Spleen (tissue), 7 donors: ENCODE results near the gene MACROD2.

Experiments
- CTCF ChIP-seq, 11 experiments: fragments of 200-600 bp in 7 of 11; fragments of 450-650 bp in 4 of 11; sonication (generic) in 4 of 11; IDR thresholded peaks in 8 of 11; conservative IDR thresholded peaks in 3 of 11; 1 replicate in 7 of 11; 2 replicates in 4 of 11; pipeline versions ENCODE4 v1.4.0 to v1.8.0; 2016 to 2021; ENCODE audit warnings: antibody characterized with exemption in 11 of 11, inconsistent platforms in 4 of 11, mild to moderate bottlenecking in 1 of 11
- POLR2A ChIP-seq, 3 donors: fragments of 450-650 bp; IDR thresholded peaks; one replicate each; pipeline ENCODE4 v1.5.1; 2017; ENCODE audit warnings: antibody characterized with exemption in 3 of 3, mild to moderate bottlenecking in 1 of 3
- POLR2AphosphoS5 ChIP-seq, 3 donors: sonication (generic); formaldehyde crosslinking; IDR thresholded peaks; one replicate each; pipeline ENCODE4 v1.5.1; 2017; ENCODE audit warnings: antibody characterized with exemption in 3 of 3
- donor health status: DM: no; HTN: no; CAD: no; lungs with moderate emphysema.
- donor health status: DM: no; HTN: no; CAD: no.
- donor health status: DM: no; HTN: no; CAD: no.

DNA sequence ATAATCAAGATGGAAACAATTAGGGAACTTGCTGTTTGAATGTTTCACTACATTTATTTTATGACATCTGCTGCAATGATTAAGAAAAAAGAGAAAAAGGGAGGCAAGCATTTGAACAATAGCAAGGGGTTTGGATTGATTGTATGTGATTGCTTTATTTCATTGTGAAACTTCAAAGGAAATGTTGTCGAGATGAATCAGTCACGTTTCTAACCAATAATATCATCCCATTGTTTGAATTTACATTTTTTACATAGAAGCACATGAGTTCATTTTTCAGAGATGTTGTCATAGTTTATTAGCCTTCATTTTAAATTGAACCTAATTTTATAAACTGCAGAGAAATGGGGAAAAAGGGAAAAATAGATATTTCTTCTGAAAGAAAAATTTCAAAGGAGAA is 2006.0 kb downstream of the MACROD2 start:
- no peak for TF ChIP-seq POLR2A (IDR thresholded peaks at IDR 0.05)
- no peak for TF ChIP-seq CTCF (IDR thresholded peaks at IDR 0.05 in 8 of 11, conservative IDR thresholded peaks at IDR 0.05 in 3 of 11)
- TF ChIP-seq POLR2AphosphoS5 (IDR thresholded peaks at IDR 0.05), result no peak
